GM19372 (cell line): ENCODE data around the gene KLF7.

Experiments used
- ATAC-seq: cut with Tn5 transposase; IDR thresholded peaks from one replicate; pipeline ENCODE4 v1.9.1; 2021; ENCODE audit warnings: mild to moderate bottlenecking, low read depth, moderate library complexity; ENCODE audit not compliant: unreplicated experiment

The KLF7 gene

DNA sequence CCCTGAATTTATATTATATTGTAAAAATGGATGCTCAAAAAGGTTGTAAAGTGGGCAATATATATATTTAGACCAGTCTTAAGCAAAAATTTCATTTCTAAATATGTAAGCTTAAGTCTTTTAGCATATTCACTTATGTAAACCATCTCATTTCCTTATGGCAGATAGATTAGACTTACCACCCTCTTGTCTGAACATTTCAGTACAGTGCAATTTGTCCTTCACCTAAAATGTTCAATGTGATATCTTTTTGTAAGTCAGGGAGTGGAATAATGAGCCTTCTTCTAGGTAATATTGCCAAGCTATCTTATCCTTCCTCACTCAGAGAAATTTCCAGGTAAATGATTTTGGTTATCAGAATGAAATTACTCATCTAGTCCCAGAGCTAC is 92.3 kb downstream of the KLF7 start:
- ATAC-seq: no peak

- no peak for ATAC-seq
These were observed 93.2 kb downstream of the KLF7 start for GRCh38 chr2:207072571-207072970.

DNA sequence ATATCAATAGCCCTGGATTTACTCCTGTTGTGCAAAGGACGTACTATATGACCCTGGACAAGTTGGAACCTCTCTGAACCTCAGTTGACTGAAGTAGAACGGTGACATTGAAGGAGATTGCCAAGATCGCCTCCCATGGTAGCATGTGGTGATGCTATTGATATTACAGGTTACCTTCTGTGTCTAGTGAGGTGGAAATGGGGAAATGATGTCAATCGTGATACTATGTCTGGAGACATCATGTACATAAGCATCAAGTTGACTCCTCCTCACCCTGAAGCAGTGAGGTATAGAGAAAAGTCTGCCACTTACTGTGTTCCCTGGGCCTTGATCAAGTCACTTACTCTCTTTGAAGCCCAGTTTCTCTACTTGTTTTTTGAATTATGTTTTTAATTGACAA is 93.9 kb downstream of the KLF7 start:
- no peak for ATAC-seq

DNA sequence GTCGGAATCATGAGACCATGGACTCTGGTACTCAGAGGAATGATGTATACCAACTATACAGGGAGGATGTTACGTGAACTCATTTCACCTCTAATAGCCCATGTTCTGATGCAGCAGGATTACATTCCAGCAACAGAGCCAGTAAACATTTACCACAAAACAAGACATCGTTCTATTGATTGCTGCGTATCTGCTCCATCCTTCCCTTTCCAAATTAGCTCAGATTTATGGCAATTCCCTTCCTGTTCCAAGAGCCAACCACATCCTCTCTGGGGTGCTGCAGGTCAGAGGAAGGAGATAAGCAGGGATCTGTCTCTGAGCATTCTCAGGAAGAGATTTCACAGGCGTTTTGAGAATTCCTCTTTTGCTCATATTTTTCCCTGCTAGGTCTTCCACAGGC is 98.3 kb downstream of the KLF7 start:
- ATAC-seq: no peak

- ATAC-seq: no peak
These were observed 98.8 kb downstream of the KLF7 start for GRCh38 chr2:207066791-207067460.

DNA sequence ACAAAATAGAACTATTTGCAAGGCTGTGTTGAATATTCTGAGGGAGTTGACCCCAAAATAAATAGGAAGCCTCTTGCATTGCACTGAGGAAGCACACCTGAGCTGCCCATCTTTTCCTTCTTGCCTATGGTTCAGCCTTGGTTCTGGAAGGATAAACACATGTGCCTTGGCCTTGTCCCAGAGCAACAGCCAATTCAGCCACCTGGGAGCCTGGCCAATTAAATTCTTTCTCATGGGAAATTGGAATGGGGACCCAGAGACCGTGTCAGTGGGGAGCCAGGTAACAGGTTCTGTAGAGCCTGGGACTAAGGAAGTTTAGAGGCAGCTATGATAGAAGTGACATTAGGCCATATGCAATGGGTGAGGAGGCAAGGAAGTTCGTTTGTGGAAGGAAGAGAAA is 99.6 kb downstream of the KLF7 start:
- ATAC-seq: no peak

- no peak for ATAC-seq
These were observed 101.5 kb downstream of the KLF7 start for GRCh38 chr2:207064128-207064690.

GRCh38 chr2:207061181-207061580 is 104.6 kb downstream of the KLF7 start:
- no peak for ATAC-seq

- no peak for ATAC-seq
These were observed 110.5 kb downstream of the KLF7 start for GRCh38 chr2:207055257-207055656.

- ATAC-seq: no peak
These were observed 111.2 kb downstream of the KLF7 start for GRCh38 chr2:207054521-207054920.

- no peak for ATAC-seq
These were observed 114.3 kb downstream of the KLF7 start for GRCh38 chr2:207051385-207051965.

GRCh38 chr2:207049122-207049521 is 116.6 kb downstream of the KLF7 start:
- ATAC-seq: no peak

DNA sequence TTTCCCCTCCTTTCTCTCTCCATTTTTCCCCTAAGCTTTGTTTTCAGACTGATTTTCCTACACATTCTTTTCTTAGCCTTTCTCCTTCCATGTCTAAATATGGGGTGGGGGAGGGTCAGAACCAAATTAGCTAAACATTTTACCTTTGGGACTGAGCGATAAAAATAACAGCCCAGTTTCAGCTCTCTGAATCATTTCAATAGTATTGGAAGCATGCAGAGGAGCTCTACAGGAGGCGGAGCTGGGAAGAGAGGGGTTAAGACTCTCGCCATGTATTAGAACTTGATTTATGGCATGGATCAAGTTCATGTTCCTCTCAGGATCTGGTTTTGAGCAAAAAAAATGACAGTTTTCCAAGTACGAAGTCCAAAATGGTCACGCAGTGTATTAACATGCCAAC is 117.3 kb downstream of the KLF7 start:
- ATAC-seq: no peak

DNA sequence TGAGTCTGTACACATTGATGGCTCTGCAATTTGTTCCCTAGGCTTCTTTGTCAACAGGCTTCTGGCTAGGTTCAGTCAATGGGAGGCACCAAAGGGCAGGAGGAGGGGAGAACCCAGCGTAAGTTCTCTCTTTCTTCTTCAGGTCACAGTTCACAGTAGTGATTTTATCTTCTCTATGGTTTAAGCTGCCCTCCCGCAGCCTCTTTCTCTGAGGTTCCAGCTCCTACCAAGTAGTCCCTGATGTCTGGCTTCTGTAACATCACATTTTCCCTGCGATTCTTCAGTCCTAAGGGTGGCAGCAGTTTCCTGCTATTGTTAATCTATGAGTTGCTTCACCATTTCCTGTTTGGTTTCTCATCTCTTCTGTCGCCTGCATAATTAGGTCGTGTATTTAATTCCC is 119.0 kb downstream of the KLF7 start:
- no peak for ATAC-seq

GRCh38 chr2:207045531-207045930 is 120.2 kb downstream of the KLF7 start:
- no peak for ATAC-seq

- no peak for ATAC-seq
These were observed 121.1 kb downstream of the KLF7 start for GRCh38 chr2:207044379-207045362.

DNA sequence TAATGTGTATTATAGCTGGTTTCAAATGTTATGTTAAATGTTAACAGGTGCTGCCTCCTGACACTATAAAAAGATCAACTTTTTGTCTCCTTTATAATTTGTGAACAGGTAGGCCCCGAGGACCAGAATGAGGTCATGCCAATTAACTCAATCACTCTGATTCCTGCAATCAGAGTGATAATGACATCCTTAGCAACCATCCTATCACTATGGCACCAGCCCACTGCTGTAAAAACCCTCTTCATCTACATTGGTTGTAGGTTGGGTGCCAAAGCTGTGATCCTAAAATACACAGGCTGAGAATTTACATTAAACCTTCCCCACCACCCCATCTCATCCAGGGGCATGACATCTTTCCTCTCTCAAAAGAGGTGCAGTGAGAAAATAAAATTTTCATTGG is 122.9 kb downstream of the KLF7 start:
- no peak for ATAC-seq

DNA sequence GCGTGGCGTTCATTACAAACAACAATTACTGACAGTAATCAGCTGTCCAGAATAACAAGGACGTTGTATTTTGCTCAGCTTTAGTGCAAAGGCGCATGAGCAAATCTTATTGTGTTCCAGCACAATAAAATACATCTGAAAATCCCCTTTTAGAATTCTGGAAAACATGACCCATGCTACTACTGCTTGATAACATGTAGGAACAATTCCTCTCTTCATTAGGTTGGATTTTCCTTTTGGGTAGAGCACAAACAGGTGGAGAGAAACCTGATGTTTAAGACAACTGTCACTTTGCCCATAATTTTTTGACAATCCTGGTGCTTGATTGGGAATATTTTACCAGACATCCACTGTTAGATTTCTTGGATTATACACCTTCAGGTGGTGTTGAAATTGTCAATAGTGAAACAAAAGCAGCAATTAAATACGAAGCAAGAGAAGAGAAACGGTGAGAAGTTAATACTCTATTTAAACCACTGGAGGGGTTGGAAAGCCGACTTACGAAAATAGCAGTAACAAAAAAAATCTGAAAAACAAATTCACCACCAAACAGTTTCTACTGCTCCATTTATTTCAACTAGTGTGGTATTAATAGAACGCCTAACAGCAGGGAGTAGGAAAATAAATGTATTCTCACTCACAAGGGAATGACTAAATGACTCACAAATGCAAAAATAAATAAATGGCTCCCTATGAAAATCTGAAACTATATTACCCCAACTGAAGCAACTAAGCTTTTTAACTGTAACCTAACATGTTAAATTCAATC is 123.8 kb downstream of the KLF7 start:
- no peak for ATAC-seq

GRCh38 chr2:207041279-207041678 is 124.5 kb downstream of the KLF7 start:
- no peak for ATAC-seq

- ATAC-seq: no peak
These were observed 125.1 kb downstream of the KLF7 start for GRCh38 chr2:207040696-207041095.
